Activated CD4-positive, alpha-beta memory T cell treated with anti-CD3 and anti-CD28 coated beads, Interleukin-2, amount 10 ng/mL, durations not matched to agents 7 days and 5 days (primary cell): ENCODE results near the gene TEX26. TPM values are rescaled to one million over a fixed set of nuclear protein-coding genes. Genes with fewer than 3 reads are reported as not detected.

Source experiments
- CTCF ChIA-PET: fragments of 350-600 bp; sonication (Branson Sonifier 250); formaldehyde crosslinking; loops from one replicate; lab custom pipeline; 2021; ENCODE audit warnings: antibody characterized with exemption, inconsistent platforms; lab: Charles Lee
- POLR2A ChIA-PET: fragments of 350-600 bp; sonication (Branson Sonifier 250); formaldehyde crosslinking; loops from one replicate; lab custom pipeline; 2021; ENCODE audit warnings: antibody characterized with exemption; lab: Charles Lee
- DNase-seq: peaks from one replicate; pipeline ENCODE4 v3.0.0-alpha.2; 2020
- H3K27ac Mint-ChIP-seq: one replicate; pipeline ENCODE4 v1.8.0; 2021; ENCODE audit warnings: mild to moderate bottlenecking, mixed read lengths
- H3K27me3 Mint-ChIP-seq: one replicate; pipeline ENCODE4 v1.8.0; 2021; ENCODE audit warnings: mixed read lengths
- H3K36me3 Mint-ChIP-seq: one replicate; pipeline ENCODE4 v1.8.0; 2021; ENCODE audit warnings: low read depth, mixed read lengths
- H3K4me1 Mint-ChIP-seq: one replicate; pipeline ENCODE4 v1.8.0; 2021; ENCODE audit warnings: mixed read lengths
- H3K4me3 Mint-ChIP-seq: one replicate; pipeline ENCODE4 v1.8.0; 2021; ENCODE audit warnings: mild to moderate bottlenecking, mixed read lengths
- H3K9me3 Mint-ChIP-seq: one replicate; pipeline ENCODE4 v1.8.0; 2021; ENCODE audit warnings: mixed read lengths
- total RNA-seq, 2 experiments: library from RNA; stranded (reverse); gene quantifications; one replicate each; pipeline ENCODE4 v1.2.3, GENCODE V29; 2021

TEX26 gene
- total RNA-seq, 2 experiments from 2014 or later = not detected

DNA sequence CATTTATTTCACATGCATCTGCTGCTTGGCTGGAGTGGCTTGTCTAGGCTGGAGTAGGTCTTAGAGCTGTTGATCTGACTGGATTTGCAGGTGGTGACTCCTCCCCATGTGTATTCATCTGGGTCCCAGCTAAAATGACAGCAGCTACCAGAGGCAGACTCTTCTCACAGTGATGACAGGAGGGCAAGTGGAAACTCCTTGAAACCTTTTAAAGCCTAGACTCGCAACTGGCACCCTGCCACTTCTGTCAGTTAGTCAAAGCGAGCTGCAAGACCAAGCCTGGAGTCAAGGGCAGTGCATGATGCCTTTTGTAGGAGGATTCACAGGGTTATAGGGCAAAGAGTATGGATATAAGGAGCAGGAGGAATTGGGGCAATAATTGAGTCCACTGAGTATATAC, 65.2 kb downstream of the TEX26 start:
- Mint-ChIP-seq H3K27me3 (peaks cover 35% of the 10 kb centered on the region), H3K27ac (no peak overlapping the region), H3K4me3 (no peak overlapping the region), H3K36me3 (no peaks in the 10 kb centered on the region), H3K9me3 (no peaks in the 10 kb centered on the region), H3K4me1 (no peaks in the 10 kb centered on the region)
- POLR2A ChIA-PET = no interaction called here
- CTCF ChIA-PET = interaction anchor here (1.5 kb wide), 1 partner anchor 18 kb away, joined by 4 read pairs; no protein-coding TSS in a partner anchor
- DNase-seq = no peak

DNA sequence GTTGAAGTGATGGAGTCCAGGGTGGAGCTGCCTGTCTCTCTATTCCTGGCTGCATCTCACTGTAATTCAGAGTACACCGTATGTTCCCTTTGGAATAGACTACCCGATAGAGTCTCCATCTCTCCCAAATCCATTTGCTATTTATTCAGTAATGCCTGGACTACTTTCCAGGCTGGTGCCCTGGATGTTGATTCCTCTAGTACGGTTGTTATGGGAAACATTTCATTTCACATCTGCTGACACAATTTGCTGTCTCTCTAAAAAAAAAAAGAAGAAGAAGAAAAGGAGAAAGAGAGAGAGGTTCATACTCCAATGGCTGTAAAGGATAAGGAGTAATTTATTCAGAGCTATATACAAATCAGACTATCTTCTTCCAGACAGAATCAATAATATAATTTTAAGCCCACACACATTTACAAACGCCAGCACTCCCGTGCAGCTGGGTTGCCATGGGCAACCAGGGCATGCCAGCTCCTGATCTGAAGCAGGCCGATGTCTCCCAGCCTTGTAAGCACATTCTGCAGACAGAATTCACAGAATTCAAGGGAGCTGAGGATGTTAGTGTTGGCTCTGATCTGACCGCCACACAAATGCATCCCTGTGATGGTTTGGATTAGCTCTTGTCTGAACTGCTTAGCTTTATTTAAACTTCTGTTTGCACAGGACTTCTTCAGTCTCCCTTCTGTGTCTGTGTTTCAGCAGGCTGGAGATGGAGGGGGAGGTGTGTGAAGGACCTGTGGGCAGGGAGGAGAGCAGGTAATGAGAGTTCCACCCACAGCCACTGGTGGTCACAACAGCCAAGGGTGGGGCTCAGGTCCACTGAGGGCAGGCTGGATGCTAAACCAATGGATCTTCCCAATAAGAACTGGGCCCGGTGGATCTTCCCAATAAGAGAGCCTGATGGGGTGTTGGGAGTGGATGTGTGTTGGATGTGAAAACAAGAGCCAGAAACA, 66.0 kb downstream of the TEX26 start:
- no peaks in the 10 kb centered on the region for H3K36me3 Mint-ChIP-seq
- no peaks in the 10 kb centered on the region for H3K9me3 Mint-ChIP-seq
- H3K27me3 Mint-ChIP-seq = peaks cover 27% of the 10 kb centered on the region
- POLR2A ChIA-PET = no interaction called here
- no peak overlapping the region for H3K27ac Mint-ChIP-seq
- no peak overlapping the region for H3K4me3 Mint-ChIP-seq
- CTCF ChIA-PET = no interaction called here
- H3K4me1 Mint-ChIP-seq = no peaks in the 10 kb centered on the region
- DNase-seq = no peak

- no peak overlapping the region for H3K27ac Mint-ChIP-seq
- peaks cover 29% of the 10 kb centered on the region for H3K27me3 Mint-ChIP-seq
- CTCF ChIA-PET = no interaction called here
- no peaks in the 10 kb centered on the region for H3K36me3 Mint-ChIP-seq
- H3K4me1 Mint-ChIP-seq = no peaks in the 10 kb centered on the region
- DNase-seq = no peak
- H3K4me3 Mint-ChIP-seq = no peak overlapping the region
- POLR2A ChIA-PET = no interaction called here
- no peaks in the 10 kb centered on the region for H3K9me3 Mint-ChIP-seq
Measured at GRCh38 chr13:31000889-31001288, 68.4 kb downstream of the TEX26 start.

GRCh38 chr13:31001647-31002046, 69.2 kb downstream of the TEX26 start:
- DNase-seq = no peak
- Mint-ChIP-seq H3K4me3 (no peak overlapping the region), H3K27ac (no peak overlapping the region), H3K4me1 (no peaks in the 10 kb centered on the region), H3K27me3 (peaks cover 33% of the 10 kb centered on the region), H3K9me3 (no peaks in the 10 kb centered on the region), H3K36me3 (no peaks in the 10 kb centered on the region)
- POLR2A ChIA-PET = no interaction called here
- CTCF ChIA-PET = interaction anchor here (2.0 kb wide), 1 partner anchor 22 kb away, joined by 5 read pairs; no protein-coding TSS in a partner anchor

DNA sequence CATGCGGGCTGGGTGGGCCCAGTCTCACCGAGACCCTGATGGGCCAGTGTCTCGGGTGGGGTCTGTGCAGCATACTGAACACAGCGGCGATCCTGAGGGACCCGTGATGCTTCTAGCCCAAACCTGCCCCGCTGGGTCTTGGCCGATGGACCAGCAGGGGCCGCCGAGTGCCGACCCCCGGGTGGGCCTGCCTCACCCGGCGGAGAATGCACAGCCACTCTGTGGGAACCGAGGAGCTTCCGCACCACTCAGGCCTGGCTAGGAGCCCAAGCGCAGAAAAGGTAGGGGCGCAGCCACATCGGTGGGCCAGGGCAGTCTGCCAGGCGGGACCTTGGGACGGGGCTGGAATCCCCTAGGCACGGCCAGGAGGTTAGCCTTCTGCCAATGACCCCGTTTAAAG, 72.6 kb downstream of the TEX26 start:
- no peaks in the 10 kb centered on the region for H3K9me3 Mint-ChIP-seq
- DNase-seq = no peak
- H3K27me3 Mint-ChIP-seq = peaks cover 39% of the 10 kb centered on the region
- CTCF ChIA-PET = no interaction called here
- no peak overlapping the region for H3K27ac Mint-ChIP-seq
- peaks cover 3% of the 10 kb centered on the region for H3K4me1 Mint-ChIP-seq
- no peaks in the 10 kb centered on the region for H3K36me3 Mint-ChIP-seq
- POLR2A ChIA-PET = no interaction called here
- H3K4me3 Mint-ChIP-seq = no peak overlapping the region

DNA sequence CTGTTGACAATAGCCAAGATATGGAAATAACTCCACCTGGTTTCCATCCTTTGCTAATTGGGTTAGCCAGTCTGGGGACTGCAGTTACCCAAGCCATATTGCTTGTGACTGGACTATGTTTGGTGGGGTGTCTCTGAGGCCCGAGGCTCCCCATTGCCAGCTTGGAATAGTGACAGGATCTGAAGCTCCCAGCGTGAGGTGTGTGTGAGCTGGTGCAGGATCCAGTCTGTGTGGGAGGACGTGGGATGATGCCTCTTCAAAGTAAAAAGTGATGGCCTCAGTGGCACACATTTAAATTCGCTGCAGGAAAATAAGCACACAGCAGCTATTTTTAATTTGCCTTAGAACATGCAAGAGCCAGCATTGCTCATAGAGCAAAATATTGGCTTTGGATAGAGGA, 75.0 kb downstream of the TEX26 start:
- no peaks in the 10 kb centered on the region for H3K9me3 Mint-ChIP-seq
- ChIA-PET CTCF (interaction anchor here (1.0 kb wide), 1 partner anchor 15 kb away, joined by 4 read pairs; no protein-coding TSS in a partner anchor), POLR2A (no interaction called here)
- H3K4me3 Mint-ChIP-seq = no peak overlapping the region
- H3K27ac Mint-ChIP-seq = no peak overlapping the region
- H3K27me3 Mint-ChIP-seq = peaks cover 34% of the 10 kb centered on the region
- H3K4me1 Mint-ChIP-seq = peaks cover 7% of the 10 kb centered on the region
- no peak for DNase-seq
- no peaks in the 10 kb centered on the region for H3K36me3 Mint-ChIP-seq

DNA sequence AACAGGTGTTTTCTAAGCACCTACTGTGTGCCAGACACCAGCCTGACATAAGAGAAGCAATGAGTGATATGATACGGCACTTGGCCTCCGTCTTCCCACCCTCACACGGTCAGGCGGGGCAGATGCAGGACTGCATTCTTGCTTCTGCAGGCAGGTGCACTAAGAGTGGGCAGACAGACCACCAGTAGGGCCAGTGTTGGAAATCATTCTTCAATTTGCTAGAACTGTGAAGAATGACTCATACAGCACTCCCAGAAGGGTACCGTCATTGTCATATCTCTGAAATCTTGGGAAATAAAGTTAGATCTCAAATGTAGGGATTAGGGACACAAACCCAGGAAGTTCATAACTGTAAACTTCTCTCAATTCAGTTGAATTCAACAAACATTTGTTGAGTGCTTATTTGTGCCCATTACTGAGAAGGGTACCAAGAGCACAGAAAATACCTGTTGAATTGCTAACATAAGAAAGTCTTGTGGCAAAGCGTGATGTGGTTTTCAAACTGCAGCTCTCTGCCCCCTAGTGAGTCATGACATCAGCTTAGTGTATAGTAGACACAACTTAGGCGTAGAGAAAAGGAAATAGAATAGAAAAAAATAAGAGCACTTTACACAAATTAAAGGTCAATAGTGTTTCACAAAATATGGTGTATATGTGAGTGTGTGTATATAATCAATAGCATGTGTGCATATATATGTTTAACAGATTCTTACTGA, 76.1 kb downstream of the TEX26 start:
- ChIA-PET POLR2A (no interaction called here), CTCF (interaction anchor here (1.0 to 1.9 kb wide), 3 partner anchors 14 to 36 kb away, joined by 4 to 5 read pairs (median 4); no protein-coding TSS in a partner anchor)
- peaks cover 10% of the 10 kb centered on the region for H3K4me1 Mint-ChIP-seq
- H3K27me3 Mint-ChIP-seq = peaks cover 38% of the 10 kb centered on the region
- no peaks in the 10 kb centered on the region for H3K36me3 Mint-ChIP-seq
- DNase-seq = no peak
- H3K4me3 Mint-ChIP-seq = no peak overlapping the region
- H3K27ac Mint-ChIP-seq = no peak overlapping the region
- H3K9me3 Mint-ChIP-seq = no peaks in the 10 kb centered on the region

GRCh38 chr13:31009166-31009565, 76.7 kb downstream of the TEX26 start:
- H3K9me3 Mint-ChIP-seq = no peaks in the 10 kb centered on the region
- H3K4me3 Mint-ChIP-seq = no peak overlapping the region
- H3K27ac Mint-ChIP-seq = no peak overlapping the region
- DNase-seq = no peak
- no peaks in the 10 kb centered on the region for H3K36me3 Mint-ChIP-seq
- H3K27me3 Mint-ChIP-seq = peaks cover 40% of the 10 kb centered on the region
- ChIA-PET POLR2A (no interaction called here), CTCF (interaction anchor here (1.2 to 1.9 kb wide), 2 partner anchors 30 to 36 kb away, joined by 4 to 5 read pairs; no protein-coding TSS in a partner anchor)
- peaks cover 10% of the 10 kb centered on the region for H3K4me1 Mint-ChIP-seq

DNA sequence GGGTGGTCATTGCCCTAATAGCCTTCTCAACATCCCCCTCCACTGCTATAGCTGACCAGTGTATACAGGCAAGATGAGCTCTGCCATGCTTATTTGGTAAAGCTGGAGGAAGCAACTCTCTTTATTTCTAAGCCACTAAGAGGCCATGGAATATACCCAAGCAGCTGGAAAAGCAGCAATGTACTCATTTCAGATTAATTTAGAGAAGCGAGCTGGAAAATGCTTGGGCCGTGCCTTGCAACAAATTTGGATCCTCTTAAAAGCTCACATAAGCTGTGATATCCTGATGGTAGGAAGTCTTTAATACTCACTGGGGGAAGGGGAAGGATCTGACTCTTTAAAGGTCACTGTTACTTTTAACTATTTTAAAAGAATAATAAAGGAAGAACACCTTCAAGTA, 77.8 kb downstream of the TEX26 start:
- H3K36me3 Mint-ChIP-seq = no peaks in the 10 kb centered on the region
- H3K4me1 Mint-ChIP-seq = peaks cover 10% of the 10 kb centered on the region
- no peak for DNase-seq
- ChIA-PET POLR2A (no interaction called here), CTCF (interaction anchor here (1.1 to 2.3 kb wide), 2 partner anchors 31 to 34 kb away, joined by 6 read pairs; no protein-coding TSS in a partner anchor)
- no peaks in the 10 kb centered on the region for H3K9me3 Mint-ChIP-seq
- no peak overlapping the region for H3K4me3 Mint-ChIP-seq
- H3K27ac Mint-ChIP-seq = no peak overlapping the region
- H3K27me3 Mint-ChIP-seq = peaks cover 44% of the 10 kb centered on the region

GRCh38 chr13:31011193-31011860, 78.9 kb downstream of the TEX26 start:
- peaks cover 37% of the 10 kb centered on the region for H3K27me3 Mint-ChIP-seq
- CTCF ChIA-PET = interaction anchor here (1.1 to 2.3 kb wide), 3 partner anchors 28 to 33 kb away, joined by 3 to 6 read pairs (median 3); no protein-coding TSS in a partner anchor

DNA sequence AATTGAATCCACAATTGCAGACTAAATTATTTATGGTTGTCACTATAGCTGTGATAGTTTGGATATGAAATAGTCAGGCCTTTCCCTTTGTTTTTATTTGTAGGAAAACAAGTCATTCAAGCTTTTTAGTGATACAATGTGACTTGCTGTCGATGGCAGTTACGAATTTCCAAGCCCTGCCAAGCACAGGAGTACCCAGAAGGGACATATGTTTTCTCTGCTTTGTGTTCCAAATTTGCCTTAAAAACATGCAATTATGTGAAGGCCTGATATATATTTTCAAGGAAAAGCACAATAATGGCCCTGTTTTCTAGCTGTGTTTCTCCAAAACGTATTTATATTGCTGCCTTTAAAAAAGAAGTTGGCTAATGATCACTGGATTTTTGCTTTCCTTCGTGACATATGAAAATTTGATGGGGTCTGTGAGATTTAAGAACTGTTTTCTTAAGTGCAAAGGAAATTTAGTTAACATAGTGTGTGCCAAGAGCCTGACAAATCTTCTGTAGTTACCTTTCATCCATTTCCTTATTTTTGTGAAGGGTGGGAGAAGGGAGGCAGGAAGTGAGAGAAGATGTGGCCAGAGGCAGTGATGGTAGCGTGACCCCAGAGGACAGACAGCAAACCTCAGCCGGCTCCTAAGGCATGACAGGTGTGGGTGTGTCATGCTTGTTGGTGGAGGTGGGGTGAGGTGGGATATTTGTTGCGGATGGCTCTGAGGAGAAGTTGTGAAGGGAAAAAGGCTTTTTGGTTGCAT, 79.6 kb downstream of the TEX26 start:
- DNase-seq = no peak
- Mint-ChIP-seq H3K4me1 (peaks cover 10% of the 10 kb centered on the region), H3K4me3 (no peak overlapping the region), H3K27me3 (peaks cover 35% of the 10 kb centered on the region), H3K27ac (no peak overlapping the region), H3K36me3 (no peaks in the 10 kb centered on the region), H3K9me3 (no peaks in the 10 kb centered on the region)
- POLR2A ChIA-PET = no interaction called here
- CTCF ChIA-PET = interaction anchor here (0.6 to 2.3 kb wide), 4 partner anchors 27 to 976 kb away, joined by 3 to 6 read pairs (median 3); no protein-coding TSS in a partner anchor

More at GRCh38 chr13:31011193-31011860, 78.9 kb downstream of the TEX26 start:
- Mint-ChIP-seq H3K4me1 (peaks cover 10% of the 10 kb centered on the region), H3K36me3 (no peaks in the 10 kb centered on the region), H3K27ac (no peak overlapping the region), H3K9me3 (no peaks in the 10 kb centered on the region), H3K4me3 (no peak overlapping the region)
- POLR2A ChIA-PET = no interaction called here
- no peak for DNase-seq

GRCh38 chr13:31012655-31013024, 80.2 kb downstream of the TEX26 start:
- no peaks in the 10 kb centered on the region for H3K36me3 Mint-ChIP-seq
- H3K27me3 Mint-ChIP-seq = peaks cover 35% of the 10 kb centered on the region
- H3K4me1 Mint-ChIP-seq = peaks cover 10% of the 10 kb centered on the region
- no peak for DNase-seq
- H3K9me3 Mint-ChIP-seq = no peaks in the 10 kb centered on the region
- CTCF ChIA-PET = no interaction called here
- H3K4me3 Mint-ChIP-seq = no peak overlapping the region
- H3K27ac Mint-ChIP-seq = no peak overlapping the region
- POLR2A ChIA-PET = no interaction called here
